GM23248 (cell line): ENCODE data around the gene CACNA1C.

Experiments
- EZH2 ChIP-seq: fragments of 200-600 bp; sonication (generic); IDR thresholded peaks from 2 replicates; pipeline ENCODE4 v1.6.1; 2018; ENCODE audit warnings: antibody characterized with exemption, mild to moderate bottlenecking; ENCODE audit not compliant: insufficient read depth, poor library complexity, severe bottlenecking
- EZH2phosphoT487 ChIP-seq: fragments of 200-600 bp; sonication (generic); IDR thresholded peaks from 2 replicates; pipeline ENCODE4 v1.6.1; 2018; ENCODE audit warnings: antibody characterized with exemption, moderate library complexity, mild to moderate bottlenecking, low read depth; ENCODE audit not compliant: insufficient read depth

GRCh38 chr12:2083008-2083407, 30.2 kb downstream of the CACNA1C start:
- no peak for TF ChIP-seq EZH2
- TF ChIP-seq EZH2phosphoT487 = no peak
